D721Med (cell line): ENCODE measurements around the gene ZKSCAN8.
A peak's percentile ranks its signal among the peaks of the same experiment; 100 is the strongest.
"Not testable (repeated sequence)": the region's sequence is repeated elsewhere in the genome, so short reads cannot be mapped to it uniquely, and the experiment has no call there.

Source experiments
- DNase-seq: peaks from one replicate; pipeline ENCODE4 v3.0.0; 2011; ENCODE audit warnings: low spot score; ENCODE audit not compliant: insufficient read length
- FAIRE-seq: peaks from 2 replicates; lab custom pipeline; 2011; peaks lifted over from hg19 to GRCh38; lab: Jason Lieb, UNC
- CTCF ChIP-seq: IDR thresholded peaks from 2 replicates; pipeline ENCODE4 v1.5.1; 2012; ENCODE audit warnings: mild to moderate bottlenecking, control low read depth; ENCODE audit not compliant: insufficient read depth; ENCODE audit errors: missing control alignments

Gene ZKSCAN8

GRCh38 chr6:28141500-28142329, at the start of gene ZKSCAN8:
Gene ZKSCAN8 (plus strand): TSS chr6:28141883. CDS start chr6:28148408, 6,525 bp downstream.
- FAIRE-seq: no peak

GRCh38 chr6:28102222-28102621, 39.5 kb upstream of the ZKSCAN8 start:
- FAIRE-seq, DNase-seq: not testable (repeated sequence)

More at GRCh38 chr6:28141500-28142329, at the start of gene ZKSCAN8:
- peak; percentile 85 for DNase-seq
- no peak for TF ChIP-seq CTCF

- FAIRE-seq, DNase-seq: not testable (repeated sequence)
Observed at GRCh38 chr6:28102699-28103098, 39.0 kb upstream of the ZKSCAN8 start.

- DNase-seq (peak; percentile 79), FAIRE-seq (no peak)
- TF ChIP-seq CTCF: peak; percentile 31
Observed at GRCh38 chr6:28104392-28105244, 37.1 kb upstream of the ZKSCAN8 start.

- no peak for TF ChIP-seq CTCF
- DNase-seq (no peak), FAIRE-seq (no peak)
Observed at GRCh38 chr6:28105245-28105639, 36.4 kb upstream of the ZKSCAN8 start.

- TF ChIP-seq CTCF: no peak
- FAIRE-seq: no peak
- DNase-seq: no peak
Observed at GRCh38 chr6:28107506-28107905, 34.2 kb upstream of the ZKSCAN8 start.

- DNase-seq: no peak
- TF ChIP-seq CTCF: no peak
- FAIRE-seq: no peak
Observed at GRCh38 chr6:28111964-28112363, 29.7 kb upstream of the ZKSCAN8 start.

- DNase-seq: no peak
- FAIRE-seq: no peak
- TF ChIP-seq CTCF: no peak
Observed at GRCh38 chr6:28115799-28116198, 25.9 kb upstream of the ZKSCAN8 start.
